Neural cell (in vitro differentiated cells): ENCODE measurements around the gene ENDOD1. TPM values are rescaled to one million over a fixed set of nuclear protein-coding genes. Genes with fewer than 3 reads are reported as not detected.

Experiments
- H2AFZ ChIP-seq: fragments of 200-600, 300-800 bp; sonication (generic), shearing (Covaris generic); 2 replicates; pipeline ENCODE4 v1.6.0; 2014; ENCODE audit warnings: low read depth, mild to moderate bottlenecking, antibody characterized with exemption, low read length, moderate library complexity
- H3F3A ChIP-seq: fragments of 200-600 bp; shearing (Covaris generic); 2 replicates; pipeline ENCODE4 v1.6.1; 2016; ENCODE audit warnings: mild to moderate bottlenecking, moderate library complexity, mixed read lengths, antibody characterized with exemption, low read length; ENCODE audit not compliant: insufficient read depth, poor library complexity, severe bottlenecking
- H3K27ac ChIP-seq: fragments of 200-600, 300-800 bp; sonication (generic), shearing (Covaris generic); 2 replicates; pipeline ENCODE4 v1.5.1; 2014; ENCODE audit warnings: mild to moderate bottlenecking, low read length, moderate library complexity
- H3K27me3 ChIP-seq: fragments of 300-800, 200-600 bp; sonication (generic), shearing (Covaris generic); 2 replicates; pipeline ENCODE4 v1.6.0; 2014; ENCODE audit warnings: mild to moderate bottlenecking, low read depth, low read length, moderate library complexity; ENCODE audit not compliant: insufficient read depth
- H3K36me3 ChIP-seq: fragments of 300-800, 200-600 bp; sonication (generic), shearing (Covaris generic); 2 replicates; pipeline ENCODE4 v1.5.1; 2014; ENCODE audit warnings: mild to moderate bottlenecking, antibody characterized with exemption, low read length, moderate library complexity; ENCODE audit not compliant: insufficient read depth
- H3K4me2 ChIP-seq: fragments of 300-800, 200-600 bp; sonication (generic), shearing (Covaris generic); 2 replicates; pipeline ENCODE4 v1.6.0; 2014; ENCODE audit warnings: mild to moderate bottlenecking, low read length
- H3K4me3 ChIP-seq: fragments of 300-800, 200-600 bp; sonication (generic), shearing (Covaris generic); 2 replicates; pipeline ENCODE4 v1.5.1; 2014; ENCODE audit warnings: mild to moderate bottlenecking, low read length, moderate library complexity
- H3K79me2 ChIP-seq: fragments of 200-600 bp; shearing (Covaris generic); replicated peaks from 2 replicates; pipeline ENCODE4 v1.6.0; 2014; ENCODE audit warnings: mild to moderate bottlenecking, low read length, moderate library complexity; ENCODE audit not compliant: insufficient read depth
- H3K9ac ChIP-seq: fragments of 300-800, 200-600 bp; sonication (generic), shearing (Covaris generic); 2 replicates; pipeline ENCODE4 v1.6.1; 2016; ENCODE audit warnings: mild to moderate bottlenecking, low read length, mixed read lengths
- H3K9me2 ChIP-seq: fragments of 200-600 bp; shearing (Covaris generic); 2 replicates; pipeline ENCODE4 v1.6.1; 2016; ENCODE audit warnings: mild to moderate bottlenecking, low read length, mixed read lengths; ENCODE audit not compliant: insufficient read depth
- H3K9me3 ChIP-seq: fragments of 200-600, 300-800 bp; sonication (generic), shearing (Covaris generic); 2 replicates; pipeline ENCODE4 v1.6.1; 2016; ENCODE audit warnings: mild to moderate bottlenecking, mixed run types, low read length, moderate library complexity, mixed read lengths
- H4K20me1 ChIP-seq: fragments of 200-600 bp; shearing (Covaris generic); 2 replicates; pipeline ENCODE4 v1.6.1; 2016; ENCODE audit warnings: mild to moderate bottlenecking, mixed run types; ENCODE audit not compliant: insufficient read depth
- EP300 ChIP-seq: fragments of 450-650 bp; conservative IDR thresholded peaks from 2 replicates; pipeline ENCODE4 v1.6.1; 2014; ENCODE audit warnings: antibody characterized with exemption, mild to moderate bottlenecking, moderate library complexity; ENCODE audit not compliant: poor library complexity, severe bottlenecking
- EZH2 ChIP-seq: fragments of 200-600, 300-800 bp; shearing (Covaris generic), sonication (generic); IDR thresholded peaks from 2 replicates; pipeline ENCODE4 v1.6.1; 2014; ENCODE audit warnings: antibody characterized with exemption, low read length, borderline replicate concordance, mild to moderate bottlenecking; ENCODE audit not compliant: insufficient read depth, poor library complexity, severe bottlenecking
- MXI1 ChIP-seq: fragments of 450-650 bp; conservative IDR thresholded peaks from 2 replicates; pipeline ENCODE4 v1.6.1; 2014; ENCODE audit warnings: antibody characterized with exemption, mild to moderate bottlenecking; ENCODE audit not compliant: poor library complexity, severe bottlenecking
- POLR2AphosphoS5 ChIP-seq: IDR thresholded peaks from 2 replicates; pipeline ENCODE4 v1.6.1; 2012
- RAD21 ChIP-seq: fragments of 450-650 bp; conservative IDR thresholded peaks from 2 replicates; pipeline ENCODE4 v1.6.1; 2014; ENCODE audit warnings: antibody characterized with exemption, mild to moderate bottlenecking, moderate library complexity
- SMC3 ChIP-seq: fragments of 450-650 bp; conservative IDR thresholded peaks from 2 replicates; pipeline ENCODE4 v1.6.1; 2014; ENCODE audit warnings: antibody characterized with exemption, mild to moderate bottlenecking, moderate library complexity; ENCODE audit not compliant: poor library complexity
- TAF1 ChIP-seq: IDR thresholded peaks from 2 replicates; pipeline ENCODE4 v1.6.1; 2012; ENCODE audit warnings: low read depth
- polyA plus RNA-seq: library from polyadenylated mRNA; depleted of rRNA; stranded (reverse); fragments of >200 nt; gene quantifications from 2 replicates; pipeline ENCODE4 v1.2.3, GENCODE V29; 2014
- TF ChIP-seq, protein P1 (sequence below): IDR thresholded peaks from 2 replicates; pipeline ENCODE4 v1.6.1; 2012; ENCODE audit warnings: borderline replicate concordance
- TF ChIP-seq, protein P2 (sequence below): fragments of 450-650 bp; IDR thresholded peaks from 2 replicates; pipeline ENCODE4 v1.5.1; 2014; ENCODE audit warnings: antibody characterized with exemption, mild to moderate bottlenecking, moderate library complexity; ENCODE audit not compliant: poor library complexity, severe bottlenecking

ENDOD1 gene
- polyA plus RNA-seq, 1 donor from 2014 or later: 4.9 TPM

DNA sequence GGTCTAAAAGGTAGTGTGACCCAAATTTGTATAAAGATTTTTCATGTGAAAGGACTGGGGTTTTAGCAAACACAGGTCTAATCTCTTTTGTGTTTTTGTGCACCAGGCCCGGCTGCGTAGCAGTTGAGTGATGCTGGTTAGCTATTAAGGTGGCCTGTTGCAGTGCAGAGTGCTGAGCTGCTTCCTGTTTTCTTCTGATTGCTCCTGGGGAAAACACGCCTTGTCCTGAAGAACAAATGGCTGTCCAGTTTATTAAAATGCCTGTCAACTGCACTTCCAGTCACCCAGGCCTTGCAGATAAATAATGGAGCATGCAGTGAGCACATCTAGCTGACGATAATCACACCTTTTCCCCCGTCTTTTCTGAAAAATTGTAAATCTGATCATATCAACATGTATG is 21.1 kb upstream of the ENDOD1 start:
- Histone ChIP-seq H4K20me1 (no peaks in the 10 kb centered on the region), H3K79me2 (peaks cover 18% of the 10 kb centered on the region), H3K27me3 (no peaks in the 10 kb centered on the region), H3K9me3 (no peaks in the 10 kb centered on the region), H3K9ac (peak overlapping the region; percentile 90), H3F3A (peaks cover 10% of the 10 kb centered on the region), H3K9me2 (no peaks in the 10 kb centered on the region), H3K36me3 (no peaks in the 10 kb centered on the region), H3K4me2 (peak overlapping the region; percentile 89), H2AFZ (peak overlapping the region; percentile 7), H3K4me3 (peak overlapping the region; percentile 89), H3K27ac (peak overlapping the region; percentile 94)
- peak; percentile 88 for TF ChIP-seq POLR2AphosphoS5
- TF ChIP-seq EP300: peak; percentile 39
- peak; percentile 66 for TF ChIP-seq MXI1
- TF ChIP-seq RAD21: no peak
- TF ChIP-seq, protein P1, sequence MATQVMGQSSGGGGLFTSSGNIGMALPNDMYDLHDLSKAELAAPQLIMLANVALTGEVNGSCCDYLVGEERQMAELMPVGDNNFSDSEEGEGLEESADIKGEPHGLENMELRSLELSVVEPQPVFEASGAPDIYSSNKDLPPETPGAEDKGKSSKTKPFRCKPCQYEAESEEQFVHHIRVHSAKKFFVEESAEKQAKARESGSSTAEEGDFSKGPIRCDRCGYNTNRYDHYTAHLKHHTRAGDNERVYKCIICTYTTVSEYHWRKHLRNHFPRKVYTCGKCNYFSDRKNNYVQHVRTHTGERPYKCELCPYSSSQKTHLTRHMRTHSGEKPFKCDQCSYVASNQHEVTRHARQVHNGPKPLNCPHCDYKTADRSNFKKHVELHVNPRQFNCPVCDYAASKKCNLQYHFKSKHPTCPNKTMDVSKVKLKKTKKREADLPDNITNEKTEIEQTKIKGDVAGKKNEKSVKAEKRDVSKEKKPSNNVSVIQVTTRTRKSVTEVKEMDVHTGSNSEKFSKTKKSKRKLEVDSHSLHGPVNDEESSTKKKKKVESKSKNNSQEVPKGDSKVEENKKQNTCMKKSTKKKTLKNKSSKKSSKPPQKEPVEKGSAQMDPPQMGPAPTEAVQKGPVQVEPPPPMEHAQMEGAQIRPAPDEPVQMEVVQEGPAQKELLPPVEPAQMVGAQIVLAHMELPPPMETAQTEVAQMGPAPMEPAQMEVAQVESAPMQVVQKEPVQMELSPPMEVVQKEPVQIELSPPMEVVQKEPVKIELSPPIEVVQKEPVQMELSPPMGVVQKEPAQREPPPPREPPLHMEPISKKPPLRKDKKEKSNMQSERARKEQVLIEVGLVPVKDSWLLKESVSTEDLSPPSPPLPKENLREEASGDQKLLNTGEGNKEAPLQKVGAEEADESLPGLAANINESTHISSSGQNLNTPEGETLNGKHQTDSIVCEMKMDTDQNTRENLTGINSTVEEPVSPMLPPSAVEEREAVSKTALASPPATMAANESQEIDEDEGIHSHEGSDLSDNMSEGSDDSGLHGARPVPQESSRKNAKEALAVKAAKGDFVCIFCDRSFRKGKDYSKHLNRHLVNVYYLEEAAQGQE: peak; percentile 30
- TF ChIP-seq SMC3: peak; percentile 15
- TF ChIP-seq TAF1: peak; percentile 87
- TF ChIP-seq, protein P2, sequence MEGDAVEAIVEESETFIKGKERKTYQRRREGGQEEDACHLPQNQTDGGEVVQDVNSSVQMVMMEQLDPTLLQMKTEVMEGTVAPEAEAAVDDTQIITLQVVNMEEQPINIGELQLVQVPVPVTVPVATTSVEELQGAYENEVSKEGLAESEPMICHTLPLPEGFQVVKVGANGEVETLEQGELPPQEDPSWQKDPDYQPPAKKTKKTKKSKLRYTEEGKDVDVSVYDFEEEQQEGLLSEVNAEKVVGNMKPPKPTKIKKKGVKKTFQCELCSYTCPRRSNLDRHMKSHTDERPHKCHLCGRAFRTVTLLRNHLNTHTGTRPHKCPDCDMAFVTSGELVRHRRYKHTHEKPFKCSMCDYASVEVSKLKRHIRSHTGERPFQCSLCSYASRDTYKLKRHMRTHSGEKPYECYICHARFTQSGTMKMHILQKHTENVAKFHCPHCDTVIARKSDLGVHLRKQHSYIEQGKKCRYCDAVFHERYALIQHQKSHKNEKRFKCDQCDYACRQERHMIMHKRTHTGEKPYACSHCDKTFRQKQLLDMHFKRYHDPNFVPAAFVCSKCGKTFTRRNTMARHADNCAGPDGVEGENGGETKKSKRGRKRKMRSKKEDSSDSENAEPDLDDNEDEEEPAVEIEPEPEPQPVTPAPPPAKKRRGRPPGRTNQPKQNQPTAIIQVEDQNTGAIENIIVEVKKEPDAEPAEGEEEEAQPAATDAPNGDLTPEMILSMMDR: no peak
- TF ChIP-seq EZH2: no peak

- no peaks in the 10 kb centered on the region for H4K20me1 ChIP-seq
- H3K36me3 ChIP-seq: no peaks in the 10 kb centered on the region
- H3K79me2 ChIP-seq: peaks cover 18% of the 10 kb centered on the region
- no peak overlapping the region for H2AFZ ChIP-seq
- H3K9ac ChIP-seq: no peak overlapping the region
- no peaks in the 10 kb centered on the region for H3K9me2 ChIP-seq
- H3K27me3 ChIP-seq: no peaks in the 10 kb centered on the region
- no peaks in the 10 kb centered on the region for H3K9me3 ChIP-seq
- H3K4me2 ChIP-seq: no peak overlapping the region
- no peak overlapping the region for H3K27ac ChIP-seq
- H3F3A ChIP-seq: peaks cover 10% of the 10 kb centered on the region
- no peak for TF ChIP-seq SMC3
- peak overlapping the region; percentile 89 for H3K4me3 ChIP-seq
These were observed 19.2 kb upstream of the ENDOD1 start for GRCh38 chr11:95070471-95070870.

GRCh38 chr11:95072948-95073347 is 16.7 kb upstream of the ENDOD1 start:
- peaks cover 18% of the 10 kb centered on the region for H3K79me2 ChIP-seq
- H3K27me3 ChIP-seq: no peaks in the 10 kb centered on the region
- TF ChIP-seq POLR2AphosphoS5 (no peak), MXI1 (no peak), SMC3 (no peak), RAD21 (no peak), TAF1 (no peak)
- TF ChIP-seq, protein P2: no peak

More at GRCh38 chr11:95072948-95073347, 16.7 kb upstream of the ENDOD1 start:
- no peak overlapping the region for H3K9ac ChIP-seq
- no peak overlapping the region for H3K4me3 ChIP-seq
- H4K20me1 ChIP-seq: no peaks in the 10 kb centered on the region
- no peak overlapping the region for H3K4me2 ChIP-seq
- H3K9me3 ChIP-seq: no peaks in the 10 kb centered on the region
- no peak overlapping the region for H2AFZ ChIP-seq
- no peak overlapping the region for H3K27ac ChIP-seq
- no peaks in the 10 kb centered on the region for H3K36me3 ChIP-seq
- H3F3A ChIP-seq: peaks cover 3% of the 10 kb centered on the region
- no peaks in the 10 kb centered on the region for H3K9me2 ChIP-seq
